H9 (cell line): ENCODE measurements around the gene ALCAM. TPM values are rescaled to one million over a fixed set of nuclear protein-coding genes. Genes with fewer than 3 reads are reported as not detected.

ENCODE experiments used
- DNase-seq: peaks from one replicate; pipeline ENCODE4 v3.0.0-alpha.2; 2017
- H2AFZ ChIP-seq: one replicate; pipeline ENCODE4 v1.6.1; 2013; ENCODE audit warnings: mild to moderate bottlenecking, low read length, control low read depth, moderate library complexity
- H2AK5ac ChIP-seq: 2 replicates; pipeline ENCODE4 v1.6.1; 2013; ENCODE audit warnings: low read length, control low read depth, mixed read lengths; ENCODE audit not compliant: insufficient read length
- H2BK120ac ChIP-seq: one replicate; pipeline ENCODE4 v1.6.1; 2013; ENCODE audit warnings: low read depth, mild to moderate bottlenecking, low read length, control low read depth, inconsistent platforms; ENCODE audit not compliant: poor library complexity, severe bottlenecking
- H2BK12ac ChIP-seq: 2 replicates; pipeline ENCODE4 v1.6.1; 2013; ENCODE audit warnings: low read length, control low read depth, mixed read lengths, low read depth; ENCODE audit not compliant: insufficient read length
- H2BK15ac ChIP-seq: 2 replicates; pipeline ENCODE4 v1.6.1; 2013; ENCODE audit warnings: low read depth, low read length, control low read depth
- H2BK20ac ChIP-seq: one replicate; pipeline ENCODE4 v1.6.1; 2013; ENCODE audit warnings: low read depth, mild to moderate bottlenecking, low read length, control low read depth, inconsistent platforms; ENCODE audit not compliant: poor library complexity, severe bottlenecking
- H2BK5ac ChIP-seq: 2 replicates; pipeline ENCODE4 v1.6.1; 2013; ENCODE audit warnings: low read length, control low read depth, mixed read lengths; ENCODE audit not compliant: insufficient read length
- H3K14ac ChIP-seq: 2 replicates; pipeline ENCODE4 v1.6.1; 2013; ENCODE audit warnings: low read length, control low read depth; ENCODE audit not compliant: insufficient read depth
- H3K18ac ChIP-seq: 2 replicates; pipeline ENCODE4 v1.6.1; 2013; ENCODE audit warnings: low read depth, mild to moderate bottlenecking, mixed read lengths, low read length, control low read depth; ENCODE audit not compliant: insufficient read length
- H3K23ac ChIP-seq: 2 replicates; pipeline ENCODE4 v1.6.1; 2013; ENCODE audit warnings: low read length, control low read depth, mixed read lengths, low read depth; ENCODE audit not compliant: insufficient read length
- H3K23me2 ChIP-seq: 2 replicates; pipeline ENCODE4 v1.6.1; 2013; ENCODE audit warnings: low read depth, mild to moderate bottlenecking, mixed read lengths, low read length, control low read depth; ENCODE audit not compliant: insufficient read length, poor library complexity, severe bottlenecking
- H3K27ac ChIP-seq: 2 replicates; pipeline ENCODE4 v1.5.1; 2013; ENCODE audit warnings: low read length, control low read depth, mixed read lengths, low read depth; ENCODE audit not compliant: insufficient read length
- H3K27me3 ChIP-seq: 2 replicates; pipeline ENCODE4 v1.6.1; 2013; ENCODE audit warnings: low read length, control low read depth, inconsistent platforms; ENCODE audit not compliant: insufficient read depth
- H3K4ac ChIP-seq: 2 replicates; pipeline ENCODE4 v1.6.1; 2013; ENCODE audit warnings: low read depth, mild to moderate bottlenecking, control low read depth, inconsistent platforms, low read length, moderate library complexity
- H3K4me1 ChIP-seq: 2 replicates; pipeline ENCODE4 v1.6.1; 2013; ENCODE audit warnings: low read length, control low read depth, inconsistent platforms; ENCODE audit not compliant: insufficient read depth
- H3K4me2 ChIP-seq: 2 replicates; pipeline ENCODE4 v1.6.1; 2013; ENCODE audit warnings: low read length, control low read depth, mixed read lengths; ENCODE audit not compliant: insufficient read length, insufficient read depth
- H3K56ac ChIP-seq: 2 replicates; pipeline ENCODE4 v1.6.1; 2013; ENCODE audit warnings: low read depth, mild to moderate bottlenecking, mixed read lengths, low read length, control low read depth; ENCODE audit not compliant: insufficient read length
- H3K79me1 ChIP-seq: 2 replicates; pipeline ENCODE4 v1.6.1; 2013; ENCODE audit warnings: low read depth, mild to moderate bottlenecking, moderate library complexity, low read length, control low read depth, inconsistent platforms; ENCODE audit not compliant: insufficient read depth, poor library complexity, severe bottlenecking
- H3K79me2 ChIP-seq: 2 replicates; pipeline ENCODE4 v1.6.1; 2013; ENCODE audit warnings: low read length, control low read depth, inconsistent platforms; ENCODE audit not compliant: insufficient read depth
- H3K9ac ChIP-seq: 2 replicates; pipeline ENCODE4 v1.6.1; 2013; ENCODE audit warnings: low read length, control low read depth, mixed read lengths; ENCODE audit not compliant: insufficient read length; ENCODE audit errors: extremely low read depth
- H3K9me3 ChIP-seq: one replicate; pipeline ENCODE4 v1.6.1; 2013; ENCODE audit warnings: low read depth, low read length, inconsistent platforms; ENCODE audit not compliant: control insufficient read depth
- H3T11ph ChIP-seq: one replicate; pipeline ENCODE4 v1.6.1; 2013; ENCODE audit warnings: mild to moderate bottlenecking, low read length, control low read depth, inconsistent platforms
- H4K20me1 ChIP-seq: one replicate; pipeline ENCODE4 v1.6.1; 2013; ENCODE audit not compliant: control insufficient read depth, insufficient read length, insufficient read depth
- H4K5ac ChIP-seq: 2 replicates; pipeline ENCODE4 v1.6.1; 2013; ENCODE audit warnings: low read depth, mild to moderate bottlenecking, mixed read lengths, low read length, control low read depth; ENCODE audit not compliant: insufficient read length
- H4K8ac ChIP-seq: replicated peaks from 2 replicates; pipeline ENCODE4 v1.6.1; 2013; ENCODE audit warnings: low read length, control low read depth, mixed read lengths, low read depth; ENCODE audit not compliant: insufficient read length
- H4K91ac ChIP-seq: 2 replicates; pipeline ENCODE4 v1.6.1; 2013; ENCODE audit warnings: low read depth, mild to moderate bottlenecking, moderate library complexity, mixed read lengths, low read length, control low read depth; ENCODE audit not compliant: insufficient read length
- H3K27ac Mint-ChIP-seq, 3 experiments: 2 replicates in 2 of 3; 3 replicates in 1 of 3; pipeline ENCODE4 v1.8.0; 2020 to 2021; ENCODE audit warnings: mixed read lengths in 3 of 3, mild to moderate bottlenecking in 1 of 3, moderate library complexity in 1 of 3
- H3K27me3 Mint-ChIP-seq: 2 replicates; pipeline ENCODE4 v1.8.0; 2021; ENCODE audit warnings: low read depth, mild to moderate bottlenecking, moderate library complexity, mixed read lengths
- H3K36me3 Mint-ChIP-seq, 3 experiments: 2 replicates in 2 of 3; 3 replicates in 1 of 3; pipeline ENCODE4 v1.8.0; 2020 to 2021; ENCODE audit warnings: low read depth in 3 of 3, mixed read lengths in 3 of 3; ENCODE audit not compliant: insufficient read depth in 1 of 3
- H3K4me1 Mint-ChIP-seq, 2 experiments: 2 replicates each; pipeline ENCODE4 v1.8.0; 2020; ENCODE audit warnings: mixed read lengths in 2 of 2
- H3K4me3 Mint-ChIP-seq, 2 experiments: 2 replicates in 1 of 2; 3 replicates in 1 of 2; pipeline ENCODE4 v1.8.0; 2020 to 2021; ENCODE audit warnings: mild to moderate bottlenecking in 2 of 2, mixed read lengths in 2 of 2, moderate library complexity in 1 of 2
- H3K9me3 Mint-ChIP-seq, 2 experiments: 2 replicates in 1 of 2; 3 replicates in 1 of 2; pipeline ENCODE4 v1.8.0; 2020; ENCODE audit warnings: mild to moderate bottlenecking in 2 of 2, mixed read lengths in 2 of 2, moderate library complexity in 1 of 2
- CTCF ChIP-seq: fragments of 200-600 bp; sonication (generic); conservative IDR thresholded peaks from 3 replicates; pipeline ENCODE4 v1.8.0; 2021; ENCODE audit warnings: antibody characterized with exemption, mild to moderate bottlenecking
- WGBS: extraction: QIAGEN DNeasy Blood & Tissue Kit; methylation state at CpG from one replicate; pipeline ENCODE4 v1.1.7; 2013; ENCODE audit warnings: missing lambda C conversion rate, low lambda C conversion rate, mixed read lengths; ENCODE audit not compliant: insufficient read length; ENCODE audit errors: extremely low coverage; 5-methylcytosine and 5-hydroxymethylcytosine counted together
- total RNA-seq: library from RNA; stranded (reverse); gene quantifications from 2 replicates; pipeline ENCODE4 v1.2.1, GENCODE V29; 2021

The ALCAM gene
- total RNA-seq, 1 experiment from 2014 or later: 43.7 TPM

DNA sequence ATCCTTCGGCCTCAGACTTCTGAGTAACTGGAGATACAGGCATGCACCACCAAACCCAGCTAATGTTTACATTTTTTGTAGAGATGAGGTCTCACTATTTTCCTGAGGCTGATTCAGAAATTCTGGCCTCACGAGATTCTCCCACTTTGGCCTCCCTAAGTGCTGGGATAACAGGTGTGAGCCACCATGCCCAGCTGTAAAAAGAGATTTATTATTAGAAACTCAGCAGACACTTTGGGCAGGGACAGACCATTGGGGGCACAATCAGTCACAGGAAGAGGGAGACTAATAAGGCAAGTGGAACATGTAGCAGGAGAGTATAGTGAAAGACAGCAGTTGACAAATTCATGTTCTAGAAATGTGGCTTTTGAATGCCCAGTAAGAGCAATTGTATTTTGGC, 252.9 kb downstream of the ALCAM start:
- WGBS: no CpG with 5 or more reads among the region's 2 CpGs
- Histone ChIP-seq H3K23me2 (no peaks in the 10 kb centered on the region), H3K9ac (no peak overlapping the region), H2AK5ac (no peak overlapping the region), H2BK20ac (no peak overlapping the region), H4K8ac (no peak overlapping the region), H3K4ac (no peak overlapping the region), H3K79me1 (no peaks in the 10 kb centered on the region), H3K4me2 (no peak overlapping the region), H2AFZ (no peak overlapping the region), H3K18ac (no peak overlapping the region), H4K20me1 (no peaks in the 10 kb centered on the region), H3K23ac (no peak overlapping the region), H4K5ac (no peak overlapping the region), H3K27ac (no peak overlapping the region), H2BK12ac (no peak overlapping the region), H2BK120ac (no peak overlapping the region), H4K91ac (no peak overlapping the region), H3T11ph (no peak overlapping the region), H3K56ac (no peak overlapping the region), H2BK15ac (no peak overlapping the region), H3K79me2 (no peaks in the 10 kb centered on the region), H3K14ac (no peak overlapping the region), H2BK5ac (no peak overlapping the region), H3K9me3 (no peaks in the 10 kb centered on the region), H3K4me1 (no peaks in the 10 kb centered on the region), H3K27me3 (no peaks in the 10 kb centered on the region)
- Mint-ChIP-seq H3K4me3 (no peak overlapping the region), H3K27me3 (no peaks in the 10 kb centered on the region), H3K36me3 (no peaks in the 10 kb centered on the region), H3K9me3 (no peaks in the 10 kb centered on the region), H3K27ac (peak overlapping the region in 1 of 3 experiments; percentile 18; a peak in 1 of 7 replicates), H3K4me1 (no peaks in the 10 kb centered on the region)
- no peak for DNase-seq
- TF ChIP-seq CTCF: no peak
